ENCODE data around the gene NDN. TPM values are rescaled to one million over a fixed set of nuclear protein-coding genes. Genes with fewer than 3 reads are reported as not detected.

Gene NDN
- total and polyA plus RNA-seq, 12 donors = 19.3 to 451 (median 109) TPM

- intact Hi-C loops (cut with DNase I) = no loop called here
- no peak overlapping the region for H3K4me3 ChIP-seq
- DNase-seq = no peak
- no peaks in the 10 kb centered on the region for H3K36me3 ChIP-seq (replicated peaks in 1 of 2)
- 48 to 77% (median 62%) methylated on average over 2 of the region's 2 CpGs for WGBS, 4 donors
- no peaks in the 10 kb centered on the region for H3K9me3 ChIP-seq (replicated peaks in 1 of 3)
- no peak overlapping the region for H3K27ac ChIP-seq
- no peaks in the 10 kb centered on the region for H3K27me3 ChIP-seq
- H3K4me1 ChIP-seq (replicated peaks in 1 of 2) = no peaks in the 10 kb centered on the region
- no peak for TF ChIP-seq POLR2A (IDR thresholded peaks at IDR 0.05)
- TF ChIP-seq CTCF (IDR thresholded peaks at IDR 0.05) = no peak
Measured at GRCh38 chr15:23663232-23663631, 23.9 kb downstream of the NDN start.

GRCh38 chr15:23648920-23649515 lies 38.1 kb downstream of the NDN start:
- Histone ChIP-seq H3K27me3 (peaks cover 10% of the 10 kb centered on the region), H3K4me3 (no peak overlapping the region), H3K9me3 (replicated peaks in 1 of 3) (no peaks in the 10 kb centered on the region), H3K4me1 (replicated peaks in 1 of 2) (no peaks in the 10 kb centered on the region), H3K36me3 (replicated peaks in 1 of 2) (no peaks in the 10 kb centered on the region), H3K27ac (no peak overlapping the region)
- DNase-seq = peak in 5 of 7 donors; percentile 20 to 46 (median 33)
- intact Hi-C loops (cut with DNase I) = loop anchor here in 1 of 2 donors (5.0 kb wide), 1 partner anchor 208 kb away; no protein-coding TSS in a partner anchor
- TF ChIP-seq CTCF (IDR thresholded peaks at IDR 0.05) = peak; percentile 22 to 61 (median 46)
- TF ChIP-seq POLR2A (IDR thresholded peaks at IDR 0.05) = no peak
- WGBS, 4 donors = 16 to 24% (median 19%) methylated on average over 5 to 6 of the region's 6 CpGs

GRCh38 chr15:23647421-23648370 lies 39.4 kb downstream of the NDN start, which contains the start of gene MAGEL2:
Gene MAGEL2, minus strand, starts transcription at chr15:23647867. Its CDS starts 125 bp downstream, at chr15:23647742.
- Histone ChIP-seq H3K4me1 (replicated peaks in 1 of 2) (no peaks in the 10 kb centered on the region), H3K36me3 (replicated peaks in 1 of 2) (no peaks in the 10 kb centered on the region), H3K27ac (no peak within 1 kb of the TSS), H3K9me3 (replicated peaks in 1 of 3) (no peaks in the 10 kb centered on the region), H3K4me3 (peak within 1 kb of the TSS in 1 of 4 donors; percentile 5), H3K27me3 (peaks cover 10% of the 10 kb centered on the region)
- WGBS, 4 donors = 40 to 49% (median 47%) methylated on average over 10 to 37 of the region's 37 CpGs
- no peak for TF ChIP-seq POLR2A (IDR thresholded peaks at IDR 0.05)
- TF ChIP-seq CTCF (IDR thresholded peaks at IDR 0.05) = no peak
- DNase-seq = peak in 2 of 7 donors; percentile 15 to 19
- intact Hi-C loops (cut with DNase I) = loop anchor here in 1 of 2 donors (5.0 kb wide), 1 partner anchor 210 kb away; no protein-coding TSS in a partner anchor

- peaks cover 10% of the 10 kb centered on the region for H3K27me3 ChIP-seq
- intact Hi-C loops (cut with DNase I) = loop anchor here in 1 of 2 donors (5.0 kb wide), 1 partner anchor 210 kb away; no protein-coding TSS in a partner anchor
- H3K4me1 ChIP-seq (replicated peaks in 1 of 2) = no peaks in the 10 kb centered on the region
- no peak overlapping the region for H3K27ac ChIP-seq
- H3K9me3 ChIP-seq (replicated peaks in 1 of 3) = no peaks in the 10 kb centered on the region
- 57 to 100% (median 71%) methylated on average over 1 to 17 of the region's 17 CpGs for WGBS, 4 donors
- H3K36me3 ChIP-seq (replicated peaks in 1 of 2) = no peaks in the 10 kb centered on the region
- no peak for DNase-seq
- H3K4me3 ChIP-seq = no peak overlapping the region
- TF ChIP-seq POLR2A (IDR thresholded peaks at IDR 0.05) (no peak), CTCF (IDR thresholded peaks at IDR 0.05) (no peak)
Measured at GRCh38 chr15:23647001-23647295, 40.2 kb downstream of the NDN start.

Measured in adrenal gland (tissue), 12 donors.